B cell (primary cell): ENCODE results near the gene THADA. TPM values are rescaled to one million over a fixed set of nuclear protein-coding genes. Genes with fewer than 3 reads are reported as not detected.

Experiments
- ATAC-seq: fragments of 200-7000 bp; cut with Tn5 transposase; one replicate; pipeline ENCODE4 v1.10.0; 2021; ENCODE audit warnings: low read depth, mild to moderate bottlenecking, moderate number of reproducible peaks, moderate library complexity
- CTCF ChIA-PET: fragments of 350-600 bp; sonication (Branson Sonifier 250); formaldehyde crosslinking; loops from one replicate; lab custom pipeline; 2021; ENCODE audit warnings: antibody characterized with exemption, inconsistent platforms; lab: Charles Lee
- POLR2A ChIA-PET: fragments of 350-600 bp; sonication (Branson Sonifier 250); formaldehyde crosslinking; loops from one replicate; lab custom pipeline; 2021; ENCODE audit warnings: antibody characterized with exemption; lab: Charles Lee
- DNase-seq: peaks from one replicate; pipeline ENCODE4 v3.0.0; 2013
- H2AFZ ChIP-seq: 2 replicates; pipeline ENCODE4 v1.6.1; 2012; ENCODE audit warnings: mild to moderate bottlenecking, low read depth, low read length; ENCODE audit not compliant: insufficient read depth, poor library complexity, severe bottlenecking
- H3K27ac ChIP-seq, 2 donors: 1 replicate in 1 of 2; 2 replicates in 1 of 2; pipeline ENCODE4 v1.5.1; 2012 to 2013; ENCODE audit warnings: low read length in 2 of 2, mild to moderate bottlenecking in 2 of 2, moderate library complexity in 1 of 2
- H3K27me3 ChIP-seq, 4 experiments: fragments of 200-600 bp in 1 of 4; sonication (generic) in 1 of 4; replicated peaks in 1 of 4; 1 replicate in 2 of 4; 2 replicates in 2 of 4; pipeline versions ENCODE4 v1.6.1 to v1.7.0; 2013 to 2016; ENCODE audit warnings: low read length in 3 of 4, mild to moderate bottlenecking in 2 of 4, mixed read lengths in 1 of 4, moderate library complexity in 1 of 4; ENCODE audit not compliant: insufficient read depth in 4 of 4, control insufficient read depth in 3 of 4; ENCODE audit errors: control extremely low read depth in 1 of 4
- H3K36me3 ChIP-seq, 2 experiments: replicated peaks in 1 of 2; 1 replicate in 1 of 2; 2 replicates in 1 of 2; pipeline versions ENCODE4 v1.6.1 to v1.7.1; 2013; ENCODE audit warnings: low read length in 1 of 2; ENCODE audit not compliant: insufficient read depth in 2 of 2, control insufficient read depth in 1 of 2; ENCODE audit errors: control extremely low read depth in 1 of 2, extremely low read depth in 1 of 2
- H3K4me1 ChIP-seq, 2 donors: fragments of 200-600 bp in 1 of 2; sonication (generic) in 1 of 2; 1 replicate in 1 of 2; 2 replicates in 1 of 2; pipeline versions ENCODE4 v1.5.1 to v1.6.1; 2013 to 2017; ENCODE audit warnings: low read length in 2 of 2; ENCODE audit not compliant: control insufficient read depth in 2 of 2, insufficient read depth in 2 of 2
- H3K4me2 ChIP-seq: replicated peaks from 2 replicates; pipeline ENCODE3; 2012; ENCODE audit warnings: mild to moderate bottlenecking, low read depth, low read length; ENCODE audit not compliant: poor library complexity, severe bottlenecking
- H3K4me3 ChIP-seq, 5 experiments: fragments of 200-600 bp in 1 of 5; sonication (generic) in 1 of 5; 1 replicate in 3 of 5; 2 replicates in 2 of 5; pipeline versions ENCODE4 v1.5.1 to v1.7.0; 2011 to 2016; ENCODE audit warnings: low read length in 4 of 5, mild to moderate bottlenecking in 4 of 5, low read depth in 2 of 5, control low read depth in 1 of 5, moderate library complexity in 1 of 5; ENCODE audit not compliant: insufficient read depth in 1 of 5; ENCODE audit errors: control extremely low read depth in 1 of 5, extremely low read depth in 1 of 5
- H3K79me2 ChIP-seq: fragments of 200-600 bp; sonication (generic); one replicate; pipeline ENCODE4 v1.6.0; 2016; ENCODE audit warnings: low read length; ENCODE audit not compliant: control insufficient read depth, insufficient read depth
- H3K9ac ChIP-seq: fragments of 200-600 bp; sonication (generic); 2 replicates; pipeline ENCODE4 v1.6.1; 2017; ENCODE audit warnings: mild to moderate bottlenecking, low read length, moderate library complexity
- H3K9me3 ChIP-seq, 3 donors: one replicate each; pipeline versions ENCODE4 v1.6.1 to v1.7.1; 2013; ENCODE audit warnings: low read length in 2 of 3; ENCODE audit not compliant: control insufficient read depth in 2 of 3, insufficient read depth in 1 of 3; ENCODE audit errors: control extremely low read depth in 1 of 3
- H4K20me1 ChIP-seq: 2 replicates; pipeline ENCODE4 v1.6.0; 2012; ENCODE audit warnings: mild to moderate bottlenecking, low read length; ENCODE audit not compliant: insufficient read depth, control insufficient read depth, poor library complexity, severe bottlenecking
- H3K27ac Mint-ChIP-seq: one replicate; pipeline ENCODE4 v1.8.0; 2021; ENCODE audit warnings: mixed read lengths
- H3K27me3 Mint-ChIP-seq: one replicate; pipeline ENCODE4 v1.8.0; 2021; ENCODE audit warnings: mixed read lengths
- H3K4me1 Mint-ChIP-seq: one replicate; pipeline ENCODE4 v1.8.0; 2021; ENCODE audit warnings: mixed read lengths
- H3K4me3 Mint-ChIP-seq: one replicate; pipeline ENCODE4 v1.8.0; 2021; ENCODE audit warnings: mixed read lengths
- H3K9me3 Mint-ChIP-seq: one replicate; pipeline ENCODE4 v1.8.0; 2022; ENCODE audit warnings: mixed read lengths; ENCODE audit not compliant: insufficient read depth
- CTCF ChIP-seq: fragments of 200-600 bp; IDR thresholded peaks from one replicate; pipeline ENCODE4 v1.8.0; 2022; ENCODE audit warnings: antibody characterized with exemption, mild to moderate bottlenecking
- EZH2 ChIP-seq: IDR thresholded peaks from 2 replicates; pipeline ENCODE4 v1.6.1; 2012; ENCODE audit warnings: borderline replicate concordance, low read depth, mild to moderate bottlenecking, moderate library complexity, low read length; ENCODE audit not compliant: insufficient read depth, poor library complexity, severe bottlenecking
- WGBS: methylation state at CpG from one replicate; pipeline ENCODE4 v1.1.5; 2013; ENCODE audit warnings: missing lambda C conversion rate; ENCODE audit not compliant: insufficient coverage; 5-methylcytosine and 5-hydroxymethylcytosine counted together
- intact Hi-C: fragments of 100-400 bp; cut with micrococcal nuclease; formaldehyde crosslinking; loops from one replicate; pipeline ENCODE4 v1.10.0; 2022
- polyA plus RNA-seq: library from polyadenylated mRNA; depleted of rRNA; stranded (reverse); fragments of >200 nt; gene quantifications from 2 replicates; pipeline ENCODE4 v1.2.3, GENCODE V29; 2012
- total RNA-seq, 2 donors: library from RNA; stranded (reverse); fragments of 120-200 nt in 1 of 2; gene quantifications; 1 replicate in 1 of 2; 2 replicates in 1 of 2; pipeline versions ENCODE4 v1.2.3 to v1.2.4, GENCODE V29; 2013 to 2022

The THADA gene
- total and polyA plus RNA-seq, 2 donors (not counting 1 experiment from before 2014, with no cell fraction given), result 17.6 to 48.5 TPM

DNA sequence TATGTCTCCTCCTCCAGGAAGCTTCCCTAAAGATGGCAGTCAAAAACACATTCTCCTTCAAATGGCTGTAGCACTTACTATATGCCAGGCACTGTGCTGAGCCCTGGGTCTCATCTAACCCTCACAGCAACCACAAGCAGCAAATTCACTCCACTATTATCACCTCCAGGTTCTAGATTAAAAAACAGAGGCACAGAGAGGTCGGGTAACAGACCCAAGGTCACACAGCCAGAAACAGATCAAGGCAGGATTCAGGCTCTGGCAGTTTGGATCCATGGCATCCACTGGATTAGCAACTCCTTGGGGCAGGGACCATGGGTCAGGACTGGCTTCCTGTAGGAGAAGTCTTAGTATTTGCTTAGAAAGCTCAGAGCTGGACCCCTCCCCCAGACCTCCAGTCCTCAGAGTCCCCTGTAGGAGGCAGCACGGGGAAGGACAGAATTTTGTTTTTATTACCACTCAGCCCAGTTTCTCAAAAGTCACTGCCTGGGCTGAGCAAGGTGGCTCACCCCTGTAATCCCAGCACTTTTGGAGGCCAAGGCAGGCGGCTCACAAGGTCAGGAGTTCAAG is 403.8 kb downstream of the THADA start:
- ChIA-PET POLR2A (interaction anchor here (1.2 to 2.3 kb wide), 4 partner anchors 14 to 35 kb away, joined by 3 to 13 read pairs (median 8); partner anchors contain the start of gene ZFP36L2), CTCF (interaction anchor here (0.6 to 0.9 kb wide), 2 partner anchors 17 to 33 kb away, joined by 3 to 4 read pairs; no protein-coding TSS in a partner anchor)
- no peaks in the 10 kb centered on the region for H3K27me3 Mint-ChIP-seq
- H3K9ac ChIP-seq, result no peak overlapping the region
- no peaks in the 10 kb centered on the region for H3K79me2 ChIP-seq
- 88% methylated on average over 2 of the region's 3 CpGs for WGBS
- no peak overlapping the region for H3K27ac ChIP-seq
- H3K4me2 ChIP-seq, result no peak overlapping the region
- no peaks in the 10 kb centered on the region for H3K9me3 ChIP-seq
- no peaks in the 10 kb centered on the region for H3K36me3 ChIP-seq
- H2AFZ ChIP-seq, result no peak overlapping the region
- intact Hi-C loops, result no loop called here
- H3K4me1 Mint-ChIP-seq, result peaks cover 41% of the 10 kb centered on the region
- no peak for ATAC-seq
- no peak overlapping the region for H3K4me3 Mint-ChIP-seq
- TF ChIP-seq CTCF (no peak), EZH2 (no peak)
- H3K27me3 ChIP-seq, result no peaks in the 10 kb centered on the region
- no peak for DNase-seq
- peak overlapping the region; percentile 50 for H3K27ac Mint-ChIP-seq
- no peak overlapping the region for H3K4me3 ChIP-seq
- H3K9me3 Mint-ChIP-seq, result peaks cover 3% of the 10 kb centered on the region
- peaks cover 32 to 55% of the 10 kb centered on the region in 2 donors for H3K4me1 ChIP-seq
- no peaks in the 10 kb centered on the region for H4K20me1 ChIP-seq

- 92% methylated on average over 4 of the region's 10 CpGs for WGBS
- POLR2A ChIA-PET, result interaction anchor here (0.6 to 1.5 kb wide), 5 partner anchors 12 to 59 kb away, joined by 3 to 13 read pairs (median 7); no protein-coding TSS in a partner anchor
Observed at GRCh38 chr2:43190311-43191052, 405.4 kb downstream of the THADA start.

More at GRCh38 chr2:43190311-43191052, 405.4 kb downstream of the THADA start:
- H2AFZ ChIP-seq, result no peak overlapping the region
- Mint-ChIP-seq H3K4me3 (no peak overlapping the region), H3K9me3 (no peaks in the 10 kb centered on the region), H3K27me3 (no peaks in the 10 kb centered on the region), H3K27ac (no peak overlapping the region), H3K4me1 (peaks cover 31% of the 10 kb centered on the region)
- H3K4me2 ChIP-seq, result no peak overlapping the region
- peaks cover 21 to 39% of the 10 kb centered on the region in 2 donors for H3K4me1 ChIP-seq
- no peaks in the 10 kb centered on the region for H3K27me3 ChIP-seq
- CTCF ChIA-PET, result interaction anchor here (0.5 kb wide), 1 partner anchor 294 kb away, joined by 3 read pairs; no protein-coding TSS in a partner anchor
- H3K27ac ChIP-seq, result no peak overlapping the region
- ATAC-seq (no peak), DNase-seq (no peak)
- H4K20me1 ChIP-seq, result no peaks in the 10 kb centered on the region
- H3K9ac ChIP-seq, result no peak overlapping the region
- no peaks in the 10 kb centered on the region for H3K9me3 ChIP-seq
- no peaks in the 10 kb centered on the region for H3K36me3 ChIP-seq
- intact Hi-C loops, result no loop called here
- H3K79me2 ChIP-seq, result no peaks in the 10 kb centered on the region
- TF ChIP-seq EZH2 (no peak), CTCF (no peak)
- no peak overlapping the region for H3K4me3 ChIP-seq
